ENCODE data around the gene SRRD. TPM values are rescaled to one million over a fixed set of nuclear protein-coding genes. Genes with fewer than 3 reads are reported as not detected.

SRRD gene
- 17.7 to 19.8 TPM (median 19.0 TPM) in 5 replicates for total RNA-seq (2022; extraction: Qiagen RNA extraction)

GRCh38 chr22:26483439-26484359 is at the start of gene SRRD, which contains the start of gene HPS4:
Gene SRRD, plus strand, starts transcription at chr22:26483877. Its CDS starts 14 bp downstream, at chr22:26483891.
Gene HPS4, minus strand, starts transcription at chr22:26483783. Its CDS starts 2,021 bp downstream, at chr22:26481762.

GRCh38 chr22:26512149-26512793 is 28.6 kb downstream of the SRRD start, which contains the start of gene TFIP11:
Gene TFIP11, minus strand, starts transcription at chr22:26512473. Its CDS starts 2,201 bp downstream, at chr22:26510272.

Other genes starting within 250 kb of the SRRD start
- 0.97 to 1.2 TPM (median 1.0 TPM) in 5 replicates for gene ASPHD2, start 54.6 kb upstream of the SRRD start, total RNA-seq (2022; extraction: Qiagen RNA extraction)
- gene HPS4, start 94 bp upstream of the SRRD start, total RNA-seq (2022; extraction: Qiagen RNA extraction): 14.8 to 16.0 TPM (median 15.4 TPM) in 5 replicates
- gene TFIP11, start 28.6 kb downstream of the SRRD start, total RNA-seq (2022; extraction: Qiagen RNA extraction): 19.3 to 22.8 TPM (median 19.7 TPM) in 5 replicates
- gene TPST2, start 106.3 kb downstream of the SRRD start, total RNA-seq (2022; extraction: Qiagen RNA extraction): 8.7 to 11.7 TPM (median 10.0 TPM) in 5 replicates
- gene CRYBB1, start 134.2 kb downstream of the SRRD start, total RNA-seq (2022; extraction: Qiagen RNA extraction): not detected in 5 replicates
- not detected in 5 replicates for gene CRYBA4, start 138.1 kb downstream of the SRRD start, total RNA-seq (2022; extraction: Qiagen RNA extraction)
- 0.16 to 0.44 TPM (median 0.27 TPM) in 5 replicates for gene MIAT, start 173.7 kb downstream of the SRRD start, total RNA-seq (2022; extraction: Qiagen RNA extraction)